SK-MEL-5 (cell line): ENCODE data around the gene GPR137C. TPM values are rescaled to one million over a fixed set of nuclear protein-coding genes. Genes with fewer than 3 reads are reported as not detected.
A peak's percentile ranks its signal among the peaks of the same experiment; 100 is the strongest.

Experiments
- DNase-seq: peaks from one replicate; pipeline ENCODE4 v3.0.0-alpha.2; 2016; ENCODE audit warnings: low read depth, low spot score
- in situ Hi-C: cut with HindIII; loops from 2 replicates; pipeline ENCODE4 v1.10.0; 2016; ENCODE audit warnings: low sequenced_read_pairs, high pct_unique_total_duplicates, low pct_unique_long_range_greater_than_20kb
- total RNA-seq: library from RNA; depleted of rRNA; stranded (reverse); fragments of >200 nt; shearing (Covaris generic); gene quantifications from 2 replicates; pipeline ENCODE4 v1.2.3, GENCODE V29; 2014; rRNA removed

GPR137C gene
- total RNA-seq, 1 experiment from 2014 or later, result 0.32 TPM

DNA sequence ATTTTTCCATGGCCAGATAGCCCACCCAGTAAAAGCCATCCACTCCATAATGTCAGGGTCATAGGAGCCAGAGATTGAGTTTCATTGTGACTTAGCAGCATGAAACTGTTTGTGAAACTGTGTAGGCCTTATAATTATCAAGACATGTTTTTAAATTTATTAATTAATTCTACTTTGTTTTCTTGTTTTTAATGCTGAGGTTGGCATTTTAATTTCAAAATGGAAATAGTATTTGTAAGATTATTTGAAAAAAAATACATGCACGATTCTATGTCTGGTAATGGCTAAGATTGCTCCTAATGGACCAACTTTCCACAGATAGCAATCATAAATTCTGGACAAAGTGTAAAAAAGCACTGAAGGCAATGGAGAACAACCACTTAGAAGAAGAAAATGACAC, 67.1 kb downstream of the GPR137C start:
- no peak for DNase-seq
- in situ Hi-C loops, result no loop called here

DNA sequence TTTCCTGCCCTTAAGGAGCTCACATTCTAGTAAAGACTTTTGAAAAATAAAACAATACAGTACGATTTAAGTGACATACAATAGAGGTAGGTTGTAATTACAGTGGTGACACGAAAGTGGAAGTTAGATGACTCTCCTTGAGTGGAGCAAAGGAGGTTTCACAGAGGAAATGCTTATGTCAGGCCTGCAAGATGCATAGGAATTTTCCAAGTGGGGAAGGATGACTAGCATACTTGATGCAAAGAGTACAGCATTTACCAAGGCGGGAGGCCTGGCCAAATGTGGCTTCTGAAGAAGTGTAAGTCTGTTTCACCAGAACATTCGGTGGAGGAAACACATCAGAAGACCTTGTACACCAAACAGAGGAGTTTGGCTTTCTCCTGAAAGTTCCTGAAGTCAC, 87.5 kb downstream of the GPR137C start:
- in situ Hi-C loops, result no loop called here
- no peak for DNase-seq

DNA sequence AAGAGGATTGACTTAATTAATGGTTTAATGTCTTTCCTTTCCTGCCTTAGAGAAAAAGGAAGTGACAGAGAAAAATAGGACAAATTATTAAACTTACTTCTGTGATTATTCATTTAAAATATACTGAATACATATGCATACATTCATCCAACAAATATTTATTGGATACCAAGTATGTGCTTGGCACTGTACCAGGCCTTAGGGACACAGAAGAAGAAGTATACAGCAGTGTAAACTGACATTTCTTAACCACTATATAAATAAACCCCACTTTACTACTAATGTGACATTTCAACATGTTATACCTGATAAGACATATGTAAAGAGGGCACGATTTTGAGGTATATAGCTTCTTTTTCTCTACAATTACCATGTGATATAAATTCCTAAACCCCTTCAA, 89.1 kb downstream of the GPR137C start:
- in situ Hi-C loops, result no loop called here
- DNase-seq, result no peak

DNA sequence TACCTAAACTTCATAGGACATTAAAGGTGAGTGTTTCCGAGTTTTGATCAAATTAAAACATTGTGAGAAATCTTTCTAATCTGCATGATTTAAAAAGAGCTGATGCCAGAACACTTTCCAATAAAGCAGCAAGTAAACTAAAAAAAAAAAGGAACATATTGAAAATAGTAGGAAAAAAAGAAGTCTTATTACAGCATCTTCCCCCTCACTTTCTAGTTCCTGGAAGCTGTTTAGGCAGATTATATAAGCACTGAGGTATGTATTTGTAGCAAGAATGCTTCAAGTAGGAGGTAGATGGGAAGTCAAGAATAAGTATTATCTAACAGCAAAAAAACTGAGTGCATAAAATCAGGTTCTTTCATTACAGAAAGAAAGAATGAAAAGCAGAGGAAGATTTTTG, 96.9 kb downstream of the GPR137C start:
- no peak for DNase-seq
- in situ Hi-C loops, result no loop called here

DNA sequence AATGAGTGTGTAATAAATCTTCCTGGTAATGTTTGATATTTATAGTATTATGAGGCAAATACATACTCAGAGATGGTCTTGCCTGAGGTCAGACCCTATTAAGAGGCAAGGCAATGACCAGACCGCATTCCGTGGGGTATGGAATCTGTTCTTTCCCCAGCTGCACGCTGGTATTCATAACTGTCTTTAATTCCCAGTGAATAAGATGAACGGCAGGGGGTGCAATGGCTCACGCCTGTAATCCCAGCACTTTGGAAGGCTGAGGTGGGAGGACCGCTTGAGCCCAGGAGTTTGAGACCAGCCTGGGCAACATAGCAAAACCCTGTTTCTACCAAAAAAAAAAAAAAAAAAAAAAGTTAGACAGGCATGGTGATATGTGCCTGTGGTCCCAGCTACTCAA, 98.1 kb downstream of the GPR137C start:
- DNase-seq, result peak; percentile 57

DNA sequence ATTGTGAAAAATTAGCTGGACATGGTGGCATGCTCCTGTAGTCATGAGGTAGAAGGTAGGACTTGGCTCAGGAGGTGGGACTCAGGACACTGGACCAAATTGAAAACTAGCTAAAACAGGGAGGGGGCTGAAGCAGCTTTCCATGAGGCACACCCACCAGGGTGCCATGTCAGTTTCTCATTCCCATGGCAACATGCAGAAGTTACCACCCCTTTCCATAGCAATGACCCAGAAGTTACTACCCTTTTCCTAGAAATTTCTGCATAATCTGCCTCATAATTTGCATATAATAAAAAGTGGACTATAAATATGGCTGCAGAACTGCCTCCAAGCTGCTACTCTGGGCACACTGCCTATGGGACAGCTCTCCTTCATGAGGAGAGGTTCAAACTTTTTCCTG, 104.3 kb downstream of the GPR137C start:
- no peak for DNase-seq
- in situ Hi-C loops, result no loop called here

More for the DNA sequence above, 98.1 kb downstream of the GPR137C start:
- in situ Hi-C loops, result no loop called here

DNA sequence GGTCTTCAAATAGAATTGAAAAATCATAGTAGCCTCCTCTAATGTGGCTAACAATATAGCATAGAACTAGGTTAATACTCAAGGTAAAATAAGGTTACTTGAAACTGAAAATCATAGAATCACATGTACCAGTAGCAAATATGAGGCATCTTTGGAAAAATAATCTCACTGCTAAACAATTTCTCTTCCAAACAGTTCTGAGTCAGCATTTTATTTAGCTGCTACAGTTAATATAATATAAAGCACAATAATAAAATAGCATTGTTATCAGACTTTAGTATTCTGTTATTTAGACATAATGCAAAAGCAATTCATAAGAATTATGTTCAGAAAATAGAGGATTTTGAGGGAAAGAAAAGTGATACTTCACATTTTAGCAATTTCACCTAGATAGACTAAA, 107.7 kb downstream of the GPR137C start:
- in situ Hi-C loops, result no loop called here
- DNase-seq, result no peak

DNA sequence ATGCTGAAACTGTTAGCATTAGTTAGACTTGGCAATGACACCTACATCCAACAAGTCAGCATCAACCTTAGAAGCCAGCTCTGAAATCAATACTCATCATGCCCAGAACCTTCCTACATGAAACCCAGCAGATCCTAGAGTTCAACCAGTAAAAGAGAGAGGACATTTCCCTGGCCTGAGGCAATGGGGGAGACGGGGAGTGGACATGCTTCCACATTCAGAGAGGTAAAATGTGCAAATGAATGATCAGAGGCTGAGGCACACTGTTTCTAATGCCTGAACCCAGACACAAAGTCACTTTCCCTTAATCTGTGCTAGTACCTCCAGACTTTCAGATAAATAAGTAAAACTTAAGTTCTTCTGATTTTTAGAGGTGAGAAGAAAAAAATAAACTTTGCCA, 108.2 kb downstream of the GPR137C start:
- no peak for DNase-seq
- in situ Hi-C loops, result no loop called here

DNA sequence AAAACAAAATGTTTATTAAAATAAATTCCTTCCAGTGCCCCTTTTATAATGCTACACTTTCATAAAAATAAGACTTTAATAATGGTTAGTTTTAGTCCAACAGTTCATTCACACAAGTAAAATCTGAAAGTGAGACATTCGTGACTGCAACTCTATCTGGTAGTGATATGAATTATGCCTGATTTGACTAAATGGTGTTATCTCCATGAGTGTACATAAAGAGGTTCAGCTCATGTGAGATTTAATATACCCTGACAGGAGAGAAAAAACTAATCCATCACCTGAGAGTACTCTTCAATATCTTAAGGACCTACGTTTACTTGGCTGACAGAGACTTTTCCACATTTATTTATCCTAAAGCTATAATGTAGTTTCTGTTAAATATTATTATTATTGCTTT, 108.7 kb downstream of the GPR137C start:
- DNase-seq, result no peak
- in situ Hi-C loops, result no loop called here

DNA sequence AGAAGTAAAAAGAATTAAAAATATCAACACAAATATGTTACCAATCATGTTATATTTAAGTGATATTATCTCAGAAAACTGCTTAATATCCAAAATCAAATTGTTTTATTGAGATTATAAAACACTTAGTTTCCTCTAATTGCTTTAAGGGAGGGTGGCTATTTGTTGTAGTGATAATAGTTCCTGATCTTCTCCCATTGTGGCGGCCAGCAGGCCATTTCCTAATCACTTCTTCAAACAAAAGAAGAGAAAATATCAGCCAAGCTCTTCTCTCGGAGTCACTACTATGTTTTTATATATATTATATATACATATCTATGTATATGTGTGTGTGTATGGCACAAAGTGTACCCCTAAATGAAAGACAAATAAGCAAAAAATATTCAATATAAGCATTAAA, 111.2 kb downstream of the GPR137C start:
- in situ Hi-C loops, result no loop called here
- no peak for DNase-seq

DNA sequence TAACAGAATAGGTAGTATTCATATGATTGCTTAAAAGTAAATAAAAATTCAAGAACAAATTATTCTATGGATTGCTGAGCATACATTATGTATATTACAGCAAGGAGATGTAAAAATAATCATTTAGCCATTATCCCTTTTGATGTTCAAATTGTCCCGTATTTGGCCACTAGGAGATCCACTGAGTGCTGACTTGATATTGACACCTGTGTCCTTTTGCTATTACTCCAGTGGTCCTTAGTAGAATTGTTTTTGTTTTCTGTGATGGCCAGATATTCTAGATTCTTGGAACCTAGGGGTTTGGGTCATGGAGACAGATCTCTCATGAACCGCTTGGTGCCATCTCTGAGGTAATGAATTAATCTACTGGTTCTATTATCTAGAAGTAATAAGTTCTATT, 126.0 kb downstream of the GPR137C start:
- in situ Hi-C loops, result no loop called here
- peak; percentile 36 for DNase-seq

DNA sequence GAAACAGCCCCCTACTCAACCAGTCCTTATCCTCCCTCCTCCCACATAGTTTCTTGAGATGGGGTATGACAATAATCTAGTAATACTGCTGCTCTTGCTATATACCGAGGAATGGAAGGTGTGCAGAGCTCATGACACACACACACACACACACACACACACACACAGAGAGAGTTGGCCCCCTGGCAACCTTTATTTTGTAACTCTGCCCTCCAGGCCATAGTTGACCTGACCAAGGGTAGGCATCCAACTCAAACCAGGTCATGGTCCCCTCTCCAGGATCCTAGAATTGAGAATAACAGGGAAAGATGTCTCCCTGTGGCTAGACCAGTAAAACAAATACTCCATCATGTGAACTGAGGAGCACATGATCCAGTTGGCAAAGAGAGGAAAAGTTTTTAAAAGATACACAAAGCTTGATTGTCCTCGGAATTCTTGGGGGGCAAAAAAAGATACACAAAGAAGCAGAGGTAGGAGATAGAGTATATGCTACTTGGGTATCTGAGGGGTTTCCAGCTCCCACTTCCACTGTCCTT, 131.4 kb downstream of the GPR137C start:
- in situ Hi-C loops, result no loop called here
- DNase-seq, result peak; percentile 62

DNA sequence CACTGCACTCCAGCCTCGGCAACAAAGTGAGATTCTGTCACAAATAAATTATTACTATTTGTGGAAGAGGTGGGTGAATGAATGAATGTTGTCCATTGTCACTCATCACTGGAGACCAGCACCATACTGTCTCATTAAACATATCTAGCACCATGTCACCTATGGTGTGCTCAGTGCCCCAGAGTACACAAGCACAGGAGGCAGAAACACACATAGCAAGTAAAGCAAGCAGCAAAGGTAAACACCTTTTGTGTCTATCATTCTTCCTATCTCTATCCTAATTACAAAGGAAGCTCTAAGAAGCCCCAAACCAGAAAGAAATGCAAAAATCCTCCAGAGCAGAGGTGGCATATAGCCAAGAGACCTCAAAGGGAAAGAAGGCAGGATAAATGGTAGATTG, 133.5 kb downstream of the GPR137C start:
- no peak for DNase-seq
- in situ Hi-C loops, result no loop called here

Other genes with a start within 250 kb of the GPR137C start
- not detected in 2 replicates for gene PTGER2, start 238.5 kb upstream of the GPR137C start, total RNA-seq
- gene TXNDC16, start 331 bp upstream of the GPR137C start, total RNA-seq, result 1.1 and 1.5 TPM in 2 replicates
- 179 and 183 TPM in 2 replicates for gene ERO1A, start 142.7 kb downstream of the GPR137C start, total RNA-seq
- 120 and 132 TPM in 2 replicates for gene PSMC6, start 154.4 kb downstream of the GPR137C start, total RNA-seq
- 8.3 and 9.2 TPM in 2 replicates for gene STYX, start 177.3 kb downstream of the GPR137C start, total RNA-seq
- 18.7 and 28.4 TPM in 2 replicates for gene GNPNAT1, start 238.8 kb downstream of the GPR137C start, total RNA-seq